Central memory CD4-positive, alpha-beta T cell (primary cell): ENCODE measurements around the gene PRSS38.

Source experiments
- DNase-seq: peaks from one replicate; pipeline ENCODE4 v3.0.0; 2022
- total RNA-seq, 3 experiments: gene quantifications; one replicate each; lab custom pipeline; 2026; lab: John Stamatoyannopoulos, UW

Gene PRSS38
- total RNA-seq, result 0 reads per million in 3 experiments

DNA sequence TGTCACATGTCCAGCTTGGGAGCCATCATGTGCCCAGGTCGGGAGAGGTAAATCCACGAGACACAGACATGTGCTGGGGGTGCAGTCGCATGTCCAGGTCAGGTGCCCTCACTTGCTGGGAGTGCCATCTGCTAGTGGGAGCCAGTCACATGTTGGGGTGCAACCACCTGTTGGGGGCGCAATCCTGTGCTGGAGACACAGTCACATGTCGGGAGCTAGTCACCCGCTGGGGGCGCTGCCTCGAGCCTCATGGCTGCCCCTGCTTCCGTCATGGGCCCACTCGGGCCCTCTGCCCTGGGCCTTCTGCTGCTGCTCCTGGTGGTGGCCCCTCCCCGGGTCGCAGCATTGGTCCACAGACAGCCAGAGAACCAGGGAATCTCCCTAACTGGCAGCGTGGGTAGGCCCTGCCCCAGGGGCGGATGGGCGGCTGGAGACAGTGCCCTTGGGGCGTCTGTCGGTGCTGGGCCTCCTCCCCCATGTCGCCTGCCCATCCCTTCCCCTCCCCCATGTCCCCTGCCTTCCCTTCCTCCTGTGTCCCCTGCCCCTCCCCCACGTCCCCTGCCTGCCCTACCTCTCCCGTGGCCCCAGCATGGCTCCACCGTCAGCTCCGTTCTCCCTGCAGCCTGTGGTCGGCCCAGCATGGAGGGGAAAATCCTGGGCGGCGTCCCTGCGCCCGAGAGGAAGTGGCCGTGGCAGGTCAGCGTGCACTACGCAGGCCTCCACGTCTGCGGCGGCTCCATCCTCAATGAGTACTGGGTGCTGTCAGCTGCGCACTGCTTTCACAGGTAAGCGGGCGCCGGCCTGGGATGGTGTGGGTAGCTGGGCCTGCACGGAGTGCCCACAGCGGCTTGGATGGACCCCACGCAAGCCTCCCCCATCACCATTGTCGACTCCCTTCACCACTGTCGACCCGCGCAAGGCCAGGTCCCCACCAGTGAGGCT lies at the start of gene PRSS38:
Gene PRSS38 (plus strand): TSS at position 208 of the 942 bp plus-strand sequence. CDS start 42 bp downstream, at position 250.
- DNase-seq, result no peak

DNA sequence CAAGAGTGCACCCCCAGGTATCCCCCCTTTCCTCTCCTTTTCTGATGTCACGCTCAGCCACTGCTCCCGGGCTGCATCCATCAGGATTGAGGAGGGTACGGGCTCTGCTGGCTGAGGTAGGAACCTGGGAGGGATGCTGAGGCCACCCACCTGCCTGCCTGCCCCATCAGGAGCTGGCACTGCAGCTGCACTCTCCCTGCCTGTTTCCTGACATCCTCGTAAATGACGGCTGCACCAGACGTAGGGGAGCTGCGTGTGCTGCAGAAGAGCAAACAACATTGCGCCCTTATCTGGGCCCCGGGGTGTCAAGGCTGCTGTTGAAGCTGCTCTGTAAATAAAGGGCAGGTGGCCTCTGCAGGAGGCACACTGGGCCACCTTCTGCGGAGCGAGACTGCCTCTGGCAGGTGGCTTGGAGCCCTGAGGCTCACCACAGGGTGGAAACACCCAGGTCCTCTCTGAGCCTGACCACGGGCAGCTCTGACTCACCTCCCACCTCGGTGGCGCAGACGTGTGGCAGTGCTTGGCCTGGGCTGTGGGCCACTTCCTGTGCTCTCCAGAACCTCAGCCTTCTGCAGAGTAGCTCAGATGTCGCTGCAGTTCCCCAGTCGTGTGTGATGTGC lies 49.4 kb upstream of the PRSS38 start:
- DNase-seq, result peak; percentile 83

DNA sequence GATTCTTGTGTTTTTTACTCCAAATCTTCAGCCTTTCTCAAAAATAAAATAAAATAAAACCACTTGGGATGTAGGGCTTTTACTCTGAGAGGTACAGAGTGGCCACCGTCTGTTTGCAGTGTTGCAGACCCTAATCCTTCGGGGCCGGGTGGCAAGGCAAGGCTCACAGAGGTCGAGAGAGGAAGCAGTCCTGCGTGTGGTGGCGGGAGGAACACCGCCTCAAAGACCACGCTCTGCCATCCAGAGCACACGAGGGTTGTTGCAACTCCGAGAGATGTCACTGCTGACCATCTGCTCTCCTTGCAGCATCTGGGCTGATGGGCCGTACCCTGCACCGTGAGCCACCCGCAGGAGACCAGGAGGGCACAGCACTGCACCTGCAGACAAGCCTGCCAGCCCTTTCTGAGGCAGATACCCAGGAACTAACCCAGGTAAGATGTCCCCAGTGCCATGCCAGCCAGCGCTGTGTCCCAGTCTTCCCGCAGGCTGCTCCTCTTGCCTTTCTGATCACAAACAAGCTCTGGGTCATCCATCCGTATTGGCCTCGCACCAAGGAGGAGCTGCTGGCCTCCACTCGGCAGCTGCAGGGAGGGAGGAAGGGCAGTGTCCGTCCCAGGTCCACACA lies 48.7 kb upstream of the PRSS38 start:
- no peak for DNase-seq

DNA sequence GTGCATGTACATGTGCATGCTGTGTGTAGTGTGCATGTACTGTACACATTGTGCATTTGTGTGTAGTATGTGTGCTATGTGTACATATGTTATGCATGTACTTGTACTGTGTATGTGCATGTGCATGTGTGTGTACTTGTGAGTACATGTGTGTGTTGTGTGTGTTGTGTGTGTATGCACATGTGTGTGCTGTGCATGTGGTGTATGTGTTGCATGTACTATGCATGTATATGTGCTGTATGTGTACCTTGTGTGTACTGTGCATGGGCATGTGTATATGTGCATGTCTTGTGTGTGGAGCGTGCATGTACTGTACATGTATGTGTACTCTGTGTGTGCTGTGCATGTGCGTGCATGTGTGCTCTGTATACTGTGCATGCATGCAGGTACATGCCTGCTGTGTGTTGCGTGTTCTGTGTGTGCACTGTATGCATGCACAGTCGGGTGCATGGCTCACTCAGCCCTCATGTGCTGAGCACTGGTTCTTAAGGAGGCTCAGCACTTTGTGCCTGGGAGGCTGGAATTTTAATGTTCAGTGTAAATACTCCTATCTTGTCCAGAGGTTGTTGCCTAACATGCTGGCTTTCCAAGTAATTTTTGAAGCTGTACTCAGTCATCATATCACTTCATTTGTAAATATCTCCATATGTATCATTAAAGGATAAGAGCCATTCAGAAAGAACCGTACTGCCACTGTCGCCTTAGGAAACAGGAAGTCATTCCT lies 47.9 kb upstream of the PRSS38 start:
- DNase-seq, result no peak

DNA sequence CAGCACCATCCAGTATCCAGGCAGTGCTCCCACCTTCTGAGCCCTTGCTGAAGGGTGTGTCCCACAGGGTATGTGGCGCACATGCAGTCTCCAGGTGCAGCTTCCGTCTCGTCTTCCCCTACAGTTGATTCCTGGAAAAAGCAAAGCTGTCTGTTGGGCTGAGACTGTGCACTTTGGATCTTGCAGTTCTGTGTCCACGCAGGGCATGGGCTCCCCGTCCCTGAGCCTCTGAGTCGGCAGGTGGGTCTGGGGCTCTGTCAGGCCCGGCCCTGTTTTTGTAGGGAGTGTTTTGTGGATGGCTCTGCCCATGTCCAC lies 47.4 kb upstream of the PRSS38 start:
- DNase-seq, result no peak

DNA sequence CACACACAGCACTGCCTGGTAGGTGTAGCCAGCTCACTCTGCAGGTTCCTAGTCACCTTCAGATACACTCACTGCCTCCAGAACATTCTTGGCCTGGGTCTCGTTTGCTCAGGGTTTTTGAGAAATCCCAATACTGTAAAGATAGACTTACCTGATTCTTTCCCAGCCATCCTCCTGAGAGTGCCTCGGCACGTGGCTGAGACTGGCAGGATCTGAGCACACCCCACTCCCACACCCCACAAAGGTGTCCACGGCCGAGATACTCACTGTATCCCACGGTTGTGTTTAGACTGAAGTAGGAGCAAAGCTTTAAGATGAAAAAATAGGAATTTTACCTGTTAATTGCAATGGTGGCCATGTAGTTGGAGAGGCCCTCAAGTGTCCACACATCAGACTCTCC lies 46.8 kb upstream of the PRSS38 start:
- no peak for DNase-seq

DNA sequence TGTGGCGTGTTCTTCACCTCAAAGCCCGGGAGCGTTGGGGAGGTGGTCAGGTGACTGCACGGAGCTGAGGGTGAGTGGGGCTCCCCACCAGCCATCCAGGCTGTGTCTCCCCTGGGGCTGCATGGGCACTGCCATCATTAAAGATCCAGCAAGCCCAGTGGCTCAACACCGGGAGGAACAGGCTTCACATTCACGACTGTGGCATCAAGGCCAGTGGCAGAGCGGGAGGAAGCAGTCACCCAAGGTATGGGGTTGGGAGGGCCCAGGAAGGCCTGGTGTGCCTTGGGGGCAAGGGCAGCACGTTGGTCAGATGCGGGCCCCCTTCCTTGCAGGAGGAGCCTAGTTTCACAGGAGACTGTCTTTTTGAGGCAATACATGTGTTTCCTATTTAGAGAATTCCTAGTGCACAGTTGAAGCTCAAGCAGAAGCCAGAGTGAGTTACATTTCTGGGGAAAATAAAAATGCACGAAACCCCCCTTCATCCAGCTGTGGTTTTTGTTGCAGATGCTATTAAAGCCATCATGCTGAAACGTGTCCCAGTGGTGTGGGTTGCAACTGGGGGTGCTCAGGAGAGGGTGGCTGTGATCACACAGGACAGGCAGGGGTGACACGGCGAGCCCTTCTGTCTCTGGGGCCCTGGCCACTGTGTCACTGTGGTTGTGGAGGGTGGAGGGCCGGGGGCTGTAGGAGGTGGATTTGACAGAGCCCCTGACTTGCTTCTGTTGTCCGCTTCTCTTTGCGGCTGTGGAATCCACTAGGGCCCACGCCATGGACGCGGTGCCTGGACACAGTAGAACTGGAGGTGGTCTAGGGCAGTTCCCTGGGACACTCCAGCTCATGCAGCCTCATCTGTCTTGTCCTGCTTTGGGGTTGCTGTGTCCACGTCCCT lies 46.2 kb upstream of the PRSS38 start:
- no peak for DNase-seq

DNA sequence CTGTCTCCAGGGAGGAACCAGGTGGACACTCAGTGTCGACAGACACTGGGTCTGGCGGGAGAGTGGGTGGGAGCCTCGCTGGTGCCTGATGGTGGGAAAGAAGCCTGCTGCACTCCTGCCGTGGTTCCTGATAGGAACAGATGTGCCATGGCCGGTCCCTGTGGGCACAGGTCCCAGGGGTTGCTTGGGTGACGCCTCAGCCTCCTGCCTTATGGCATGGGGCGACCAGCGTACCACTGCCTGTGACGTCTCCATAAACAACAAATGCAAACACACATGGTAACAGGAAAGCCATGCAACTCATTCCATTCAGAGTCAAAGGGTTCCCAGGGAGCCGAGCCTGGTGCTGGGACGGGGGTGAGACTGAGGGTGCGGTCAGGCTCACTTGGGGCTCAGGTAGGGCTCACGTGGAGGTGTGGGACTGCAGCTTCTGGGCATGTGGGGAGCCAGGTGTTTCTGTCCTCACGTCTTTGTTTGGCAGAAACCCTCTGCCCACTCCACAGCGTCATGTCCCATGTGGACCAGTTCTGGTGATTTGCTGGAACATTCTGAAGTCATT lies 45.5 kb upstream of the PRSS38 start:
- DNase-seq, result no peak

DNA sequence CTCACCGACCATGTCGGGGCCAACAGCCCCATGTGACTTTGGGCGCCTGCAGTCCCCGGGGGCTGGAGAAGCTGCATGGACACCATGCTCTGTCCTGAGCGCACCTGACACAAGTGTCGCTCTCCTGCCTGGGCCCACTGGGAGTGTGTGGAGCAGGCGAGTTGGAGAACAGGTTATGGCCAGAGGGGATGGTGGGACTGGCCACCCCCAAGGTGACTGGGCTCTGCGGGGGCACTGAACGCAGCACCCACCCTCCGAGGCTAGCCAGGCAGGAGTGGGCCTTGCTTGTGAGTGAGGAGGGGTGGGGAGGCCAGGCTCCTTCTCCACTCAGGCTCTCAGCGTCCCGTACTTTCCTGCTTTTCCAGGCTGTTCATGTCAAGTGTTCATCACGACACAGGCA lies 44.7 kb upstream of the PRSS38 start:
- DNase-seq, result no peak

DNA sequence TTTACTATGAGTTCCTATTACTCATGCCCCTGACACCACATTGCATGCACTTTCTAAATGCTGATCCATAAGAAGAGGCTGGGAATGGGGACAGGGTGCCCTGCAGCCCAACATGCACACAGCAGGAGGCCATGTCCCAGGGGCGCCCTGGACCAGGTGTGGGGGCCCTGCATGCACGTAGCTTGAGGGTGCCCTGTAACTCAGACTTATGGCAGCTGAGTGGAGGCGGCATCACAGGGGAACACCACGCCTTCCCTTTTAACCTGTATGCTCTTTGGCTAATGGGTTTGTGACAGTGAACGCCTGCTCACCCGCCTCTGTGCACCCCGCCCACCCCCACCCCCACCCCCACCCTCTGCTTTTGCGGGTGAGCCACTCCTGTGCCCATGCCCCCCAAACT lies 44.1 kb upstream of the PRSS38 start:
- no peak for DNase-seq

DNA sequence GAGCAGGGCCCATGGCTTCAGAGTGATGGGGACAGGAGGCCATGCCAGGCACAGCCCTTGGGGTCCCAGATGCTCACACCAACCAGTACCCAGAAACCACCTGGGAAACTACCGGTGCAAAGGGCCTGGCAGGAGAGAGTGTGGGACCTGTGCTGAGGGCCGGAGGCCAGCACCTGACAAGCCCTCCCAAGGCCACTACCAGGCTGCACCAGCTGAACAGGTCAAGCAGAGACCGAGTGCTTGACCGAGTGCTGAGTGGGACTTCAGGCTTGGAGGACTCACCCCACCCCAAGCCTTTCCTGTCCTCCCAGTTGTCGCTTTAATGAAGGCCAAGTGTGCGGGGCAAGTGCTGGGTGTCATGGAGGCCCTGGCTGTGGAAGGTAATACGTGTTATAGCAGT lies 43.7 kb upstream of the PRSS38 start:
- DNase-seq, result no peak

DNA sequence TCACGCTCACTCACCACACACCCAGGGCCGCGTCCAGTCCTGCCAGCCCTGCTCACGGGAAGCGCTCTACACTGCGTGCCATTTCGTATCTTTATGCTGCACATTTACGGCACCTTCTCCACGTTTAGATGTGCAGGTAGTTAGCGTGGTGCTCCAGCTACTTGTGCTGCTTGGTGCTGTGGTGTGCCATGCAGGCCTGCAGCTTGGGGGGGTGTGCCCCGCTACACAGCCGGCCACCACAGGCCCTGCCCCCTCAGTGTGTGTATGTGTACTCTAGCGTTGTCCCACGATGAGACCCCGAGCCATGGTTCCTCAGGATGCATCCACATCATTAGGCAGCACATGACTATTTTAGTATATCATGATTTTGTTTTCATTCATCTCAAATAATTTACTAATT lies 41.9 kb upstream of the PRSS38 start:
- DNase-seq, result no peak

DNA sequence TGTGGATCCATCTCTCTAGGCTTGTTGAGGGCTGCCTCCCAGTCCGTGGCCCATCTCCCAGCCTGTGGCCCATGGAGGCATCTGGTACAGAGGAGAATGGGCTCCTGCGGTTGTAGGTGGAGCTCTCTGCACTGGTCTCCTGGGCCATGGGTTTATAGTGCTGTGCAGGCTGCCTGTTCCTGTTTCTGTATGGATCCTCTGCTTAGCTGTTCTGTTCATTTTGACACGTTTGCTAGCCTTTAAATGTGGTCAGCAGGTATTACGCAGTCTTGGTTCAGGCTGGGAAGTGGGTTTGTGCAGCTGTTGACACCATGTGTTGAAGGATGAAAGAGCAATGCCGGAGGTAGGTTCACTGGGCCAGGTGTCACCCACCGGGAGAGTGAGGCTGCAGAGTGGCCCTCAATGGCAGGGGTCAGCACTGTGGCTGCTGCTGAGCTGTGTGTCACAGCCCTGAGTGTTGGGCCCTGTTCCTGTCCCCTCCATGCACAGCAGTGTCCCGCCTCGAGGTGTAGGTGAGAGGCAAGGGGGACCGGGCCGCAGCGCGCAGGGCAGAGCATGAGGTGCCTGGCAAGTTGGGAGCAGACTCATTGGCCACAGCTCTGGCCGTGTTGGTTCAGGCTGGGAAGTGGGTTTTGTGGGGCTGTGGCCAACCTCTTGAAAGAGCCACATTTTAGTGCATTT lies 41.3 kb upstream of the PRSS38 start:
- DNase-seq, result peak; percentile 61

DNA sequence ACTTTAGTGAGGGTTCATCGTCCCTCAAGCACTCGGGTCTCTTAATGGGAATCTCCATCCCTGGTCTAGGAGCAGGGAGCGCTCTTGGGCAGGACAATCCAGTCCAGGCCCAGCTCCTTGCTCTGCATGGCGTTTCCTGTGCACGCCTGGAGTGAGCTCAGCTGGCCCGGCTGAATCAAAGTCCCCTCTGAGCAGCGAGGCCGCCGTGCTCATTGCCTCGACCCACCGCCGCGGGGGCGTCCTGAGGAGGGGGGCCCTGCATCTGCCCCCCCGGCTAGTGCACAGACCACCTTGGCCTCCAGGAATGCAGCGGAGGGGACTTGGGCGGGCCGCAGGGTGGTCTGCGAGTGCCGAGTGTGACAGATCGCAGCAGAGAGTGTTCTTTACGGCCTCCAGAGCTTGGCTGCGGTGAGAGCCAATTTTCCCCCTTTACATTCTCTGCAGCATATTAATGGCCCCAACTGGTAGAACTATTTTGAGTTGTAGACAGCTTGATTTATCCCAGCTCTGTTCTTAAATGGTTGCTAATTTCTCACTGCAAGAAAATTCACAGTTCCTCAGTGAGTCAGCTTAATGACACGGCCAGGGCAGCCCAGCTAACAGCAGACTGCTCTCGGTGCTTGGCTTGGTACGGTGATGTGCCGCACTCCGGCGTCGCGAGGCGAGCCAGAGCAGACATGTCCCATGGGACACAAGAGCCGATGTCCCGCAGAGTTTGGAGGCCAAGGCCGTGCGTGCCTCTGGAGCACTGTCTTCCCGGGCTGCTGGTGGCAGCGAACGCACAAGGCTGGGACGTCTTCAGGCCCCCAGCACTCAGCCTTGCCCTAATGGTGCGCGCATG lies 40.4 kb upstream of the PRSS38 start:
- DNase-seq, result no peak

DNA sequence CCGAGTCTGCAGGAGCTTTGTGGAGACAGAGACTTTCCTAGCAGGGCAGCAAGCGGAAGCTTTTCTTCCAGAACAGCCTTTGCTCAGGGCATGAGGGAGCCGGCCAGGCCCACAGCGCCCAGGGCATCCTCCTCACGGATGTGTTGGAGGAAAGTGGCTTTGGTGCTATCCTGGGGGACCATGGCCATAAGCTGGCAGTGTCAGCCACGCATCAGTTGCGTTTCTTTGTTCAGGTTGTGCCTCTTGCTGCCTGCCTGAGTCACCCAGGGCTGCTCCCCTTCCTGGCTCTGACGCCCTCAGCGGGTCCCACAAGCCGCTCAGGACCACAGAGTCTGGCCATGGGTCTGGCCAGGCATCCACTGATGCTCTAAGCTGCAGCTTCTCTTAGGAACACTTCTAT lies 39.6 kb upstream of the PRSS38 start:
- DNase-seq, result no peak

DNA sequence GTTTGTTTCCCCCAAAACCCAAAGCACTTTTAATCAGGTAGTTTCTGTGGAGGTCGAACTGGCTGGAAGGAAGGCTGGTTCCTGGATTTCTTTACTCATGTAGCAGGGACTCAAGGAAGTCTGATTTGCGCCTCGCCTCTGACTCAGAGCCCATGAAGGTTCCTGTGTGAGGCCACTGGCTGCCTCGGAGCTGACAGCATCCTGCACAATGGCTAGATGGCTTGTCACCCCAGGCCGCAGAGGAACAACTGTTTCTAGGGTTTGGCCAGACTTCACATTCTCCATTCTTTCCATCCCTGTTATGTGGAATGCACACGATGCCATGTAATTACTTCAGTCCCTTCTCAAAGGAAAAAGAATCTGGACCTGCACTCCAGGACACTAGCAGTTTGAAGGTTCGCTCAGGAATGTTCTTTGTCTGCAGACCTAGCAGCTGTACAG lies 39.1 kb upstream of the PRSS38 start:
- DNase-seq, result no peak

DNA sequence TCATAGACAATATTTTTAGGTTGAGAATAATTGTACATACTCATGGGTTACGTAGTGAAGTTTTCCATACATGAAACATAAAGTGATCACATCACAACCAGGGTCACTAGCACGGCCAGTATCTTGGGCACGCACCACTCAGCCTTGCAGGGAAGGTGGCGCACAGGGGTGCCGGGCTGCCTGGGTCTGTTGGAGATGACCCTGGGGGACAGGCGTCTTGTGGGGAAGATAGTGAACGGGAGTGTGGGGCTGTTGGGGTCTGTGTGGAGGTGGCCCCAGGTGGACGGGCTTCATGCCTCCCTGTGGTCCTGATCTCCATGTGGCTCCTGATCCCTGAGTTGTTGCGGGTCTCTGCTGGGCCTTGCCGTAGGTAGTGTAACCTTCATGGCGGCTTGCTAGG lies 38.3 kb upstream of the PRSS38 start:
- no peak for DNase-seq

DNA sequence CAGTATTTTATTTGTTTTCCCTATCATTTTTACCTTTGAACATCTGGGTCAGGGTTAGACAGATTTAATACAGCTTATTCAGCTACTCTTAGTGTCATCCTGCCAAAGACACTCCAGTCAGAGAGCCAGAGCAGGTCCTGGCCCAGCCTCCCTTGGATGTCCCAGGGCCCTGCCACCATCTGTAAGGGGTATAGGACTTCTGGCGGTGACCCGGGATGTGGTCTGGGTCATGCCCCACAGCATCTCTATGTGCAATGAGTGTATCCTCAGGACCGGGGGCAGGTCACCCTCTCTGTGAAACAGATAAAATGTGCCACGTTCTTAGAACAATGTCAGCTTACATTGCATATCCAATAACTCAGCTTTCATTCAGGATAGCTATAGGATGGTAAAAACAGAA lies 37.8 kb upstream of the PRSS38 start:
- no peak for DNase-seq

DNA sequence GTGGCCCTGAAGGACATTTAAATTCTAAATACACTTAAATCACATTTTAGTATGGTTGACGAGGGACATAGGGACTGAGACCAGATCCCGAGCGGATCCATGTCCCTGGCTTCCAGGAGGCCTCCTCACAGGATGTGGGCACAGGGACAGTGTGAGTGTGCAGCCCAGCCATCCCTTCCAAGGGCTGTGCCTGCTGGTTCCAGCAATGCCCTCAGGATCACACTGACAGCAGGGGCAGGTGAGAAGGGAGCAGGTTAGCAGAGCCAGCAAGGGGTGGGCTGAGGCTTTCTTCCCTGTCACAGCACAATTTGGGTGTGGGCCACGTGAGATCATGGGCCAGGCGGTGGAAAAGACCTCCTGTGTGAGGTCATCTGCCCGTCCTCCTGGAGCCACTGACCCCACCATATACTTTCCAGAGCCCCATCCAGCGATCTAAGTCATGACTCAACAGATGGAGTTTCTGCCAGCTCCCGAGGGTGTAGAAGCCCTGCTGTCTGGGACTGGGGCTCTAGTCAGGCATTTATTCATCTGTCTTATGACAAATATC lies 37.0 kb upstream of the PRSS38 start:
- no peak for DNase-seq

DNA sequence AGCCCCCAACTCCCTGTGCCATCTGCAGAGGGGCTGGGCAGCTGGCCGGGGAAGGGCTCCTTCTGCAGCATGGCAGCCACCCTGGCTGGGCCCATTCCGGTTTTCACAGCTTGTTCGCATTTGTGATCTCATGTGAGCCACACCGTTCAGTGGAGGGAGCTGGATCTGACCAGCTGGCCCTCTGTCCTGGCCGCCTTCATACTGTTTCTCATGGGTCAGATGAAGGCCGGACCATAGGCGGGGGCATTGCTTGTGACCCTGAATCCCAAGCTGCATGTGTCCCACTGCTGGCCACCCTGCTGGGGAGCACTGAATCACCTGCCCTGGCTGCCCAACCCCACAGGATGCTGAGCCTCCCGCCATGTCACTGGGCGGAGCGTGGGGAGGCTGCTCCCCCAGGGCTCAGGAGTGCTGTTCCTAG lies 36.4 kb upstream of the PRSS38 start:
- no peak for DNase-seq
